Activated T-helper 17 cell treated with anti-CD3 and anti-CD28 coated beads, Interleukin-2, amount 50 U/mL, for 72 hours (primary cell): ENCODE results near the gene USP6NL. TPM values are rescaled to one million over a fixed set of nuclear protein-coding genes. Genes with fewer than 3 reads are reported as not detected.

Source experiments
- ATAC-seq: fragments of 150-1000 bp; cut with Tn5 transposase; replicated peaks from 2 replicates; pipeline ENCODE4 v1.10.0; 2021; ENCODE audit warnings: mild to moderate bottlenecking, moderate library complexity
- H3K27ac Mint-ChIP-seq: one replicate; pipeline ENCODE4 v1.8.0; 2022; ENCODE audit warnings: mixed read lengths
- H3K27me3 Mint-ChIP-seq: one replicate; pipeline ENCODE4 v1.8.0; 2022; ENCODE audit warnings: mixed read lengths
- H3K36me3 Mint-ChIP-seq: one replicate; pipeline ENCODE4 v1.8.0; 2022; ENCODE audit warnings: low read depth, mild to moderate bottlenecking, mixed read lengths
- H3K4me1 Mint-ChIP-seq: one replicate; pipeline ENCODE4 v1.8.0; 2022; ENCODE audit warnings: mixed read lengths
- H3K4me3 Mint-ChIP-seq: one replicate; pipeline ENCODE4 v1.8.0; 2022; ENCODE audit warnings: mild to moderate bottlenecking, mixed read lengths
- H3K9me3 Mint-ChIP-seq: one replicate; pipeline ENCODE4 v1.8.0; 2022; ENCODE audit warnings: mixed read lengths
- total RNA-seq, 2 donors: library from RNA; stranded (reverse); gene quantifications; one replicate each; pipeline ENCODE4 v1.2.3, GENCODE V29; 2022

The USP6NL gene
- total RNA-seq, 2 donors from 2014 or later: 0.74 to 1.7 TPM

DNA sequence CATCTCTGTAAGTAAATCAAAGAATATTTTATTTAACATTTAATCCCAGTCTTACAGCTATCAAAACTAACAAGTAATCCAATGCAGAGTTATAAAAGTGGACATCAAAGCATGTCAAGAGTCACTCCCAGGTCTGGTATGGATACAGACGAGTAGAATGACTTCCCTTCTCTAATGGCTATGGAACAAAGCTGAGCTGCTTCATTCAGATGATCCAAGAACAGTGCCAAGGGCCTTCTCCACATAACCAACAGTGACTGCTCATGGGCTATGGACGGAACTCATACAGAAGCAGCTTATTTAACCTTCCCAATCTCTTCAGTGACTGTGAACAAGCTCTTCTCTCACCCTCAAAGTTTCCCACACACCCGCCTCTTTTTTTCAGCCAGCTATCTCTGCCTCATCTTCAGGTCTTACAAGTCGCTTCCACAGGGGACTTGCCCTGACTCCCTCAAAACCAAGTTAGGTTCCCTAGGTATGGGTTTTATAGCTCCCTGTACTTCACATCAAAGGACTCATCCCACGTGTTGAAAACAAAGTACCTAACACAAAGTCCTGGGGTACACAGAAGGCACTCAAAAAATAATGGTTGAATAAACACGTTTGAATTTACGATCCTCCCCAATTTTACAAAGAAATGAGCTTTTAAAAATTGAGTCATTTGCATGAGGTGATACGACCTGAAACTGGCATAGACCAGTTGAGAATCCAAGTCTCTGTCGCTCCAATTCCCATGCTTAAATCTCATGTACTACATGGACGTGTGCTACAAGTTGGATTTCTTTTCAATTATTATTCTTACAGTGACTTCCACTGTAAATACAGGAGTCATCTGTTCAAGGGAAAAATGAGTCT, 3.1 kb downstream of the USP6NL start:
- Mint-ChIP-seq H3K36me3 (no peaks in the 10 kb centered on the region), H3K27ac (no peak overlapping the region), H3K9me3 (no peaks in the 10 kb centered on the region), H3K4me1 (peaks cover 5% of the 10 kb centered on the region), H3K27me3 (peaks cover 3% of the 10 kb centered on the region), H3K4me3 (peak overlapping the region; percentile 12)
- ATAC-seq: no peak

DNA sequence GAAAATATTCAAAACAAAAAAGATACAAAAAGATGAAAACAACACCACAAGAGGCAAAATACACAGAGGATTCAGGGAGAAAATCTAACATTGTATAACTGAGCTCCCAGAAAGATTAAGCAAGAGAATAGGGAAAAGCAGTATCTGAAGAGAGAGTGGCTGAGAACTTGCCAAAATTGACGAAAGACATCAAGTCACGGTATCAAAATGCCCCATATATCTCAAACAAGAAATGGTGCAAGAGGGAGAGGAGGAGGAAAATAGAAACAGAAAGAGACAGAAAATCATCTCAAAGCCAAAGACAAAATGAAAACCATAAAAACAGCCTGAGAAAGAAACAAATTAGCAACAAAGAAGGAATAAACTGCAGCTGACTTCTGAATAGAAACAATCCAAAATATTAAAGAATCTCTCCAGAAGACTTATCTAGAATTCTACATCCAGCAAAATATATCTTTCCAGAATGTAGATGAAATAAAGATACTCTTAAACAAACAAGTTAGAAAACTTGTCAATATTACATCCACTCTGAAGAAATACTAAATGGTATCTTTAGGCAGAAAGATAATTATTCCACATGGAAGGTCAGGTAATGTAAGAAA, 5.5 kb downstream of the USP6NL start:
- no peaks in the 10 kb centered on the region for H3K9me3 Mint-ChIP-seq
- ATAC-seq: no peak
- no peak overlapping the region for H3K27ac Mint-ChIP-seq
- H3K4me3 Mint-ChIP-seq: peak overlapping the region; percentile 2
- H3K27me3 Mint-ChIP-seq: peaks cover 3% of the 10 kb centered on the region
- H3K36me3 Mint-ChIP-seq: no peaks in the 10 kb centered on the region
- peaks cover 9% of the 10 kb centered on the region for H3K4me1 Mint-ChIP-seq

DNA sequence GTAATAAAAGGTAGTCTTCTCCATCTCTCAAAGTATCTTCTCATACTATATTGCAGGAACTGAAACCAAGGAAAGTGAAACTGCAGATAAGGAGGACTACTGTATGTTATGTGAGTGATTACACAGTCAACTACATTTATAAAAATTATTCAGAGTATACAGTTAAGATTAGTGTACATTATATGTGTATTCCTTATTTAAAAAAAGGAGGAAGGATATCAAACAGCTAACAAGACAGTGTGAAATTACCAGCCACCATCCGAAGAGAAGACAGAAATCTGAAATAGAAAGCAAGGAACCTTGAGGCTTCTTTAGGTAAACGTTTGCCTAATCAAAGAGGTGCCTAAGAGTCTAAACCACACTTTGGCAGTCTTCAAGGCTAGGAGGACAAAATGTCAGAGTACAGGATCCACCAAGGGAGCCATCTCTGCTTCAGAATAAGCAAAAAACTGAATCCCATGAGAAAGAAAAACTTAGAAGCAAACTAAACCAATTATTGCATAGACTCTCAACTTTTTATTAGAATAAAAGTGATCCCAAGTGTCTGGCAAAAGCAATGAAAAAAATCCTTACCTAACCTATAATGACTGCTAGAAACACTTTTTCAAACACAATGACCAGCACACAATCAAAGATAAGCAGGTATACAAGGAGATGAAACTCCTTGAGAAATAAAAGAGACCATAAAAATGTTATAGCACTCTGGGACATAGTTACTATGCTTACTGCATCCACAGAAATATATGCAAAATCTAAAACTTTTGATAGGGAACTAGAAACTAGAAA, 6.4 kb downstream of the USP6NL start:
- peaks cover 3% of the 10 kb centered on the region for H3K27me3 Mint-ChIP-seq
- peaks cover 9% of the 10 kb centered on the region for H3K4me1 Mint-ChIP-seq
- ATAC-seq: no peak

GRCh38 chr10:11603741-11604140, 7.7 kb downstream of the USP6NL start:
- ATAC-seq: no peak
- Mint-ChIP-seq H3K4me1 (peaks cover 8% of the 10 kb centered on the region), H3K36me3 (no peaks in the 10 kb centered on the region), H3K4me3 (peak overlapping the region; percentile 2), H3K9me3 (no peaks in the 10 kb centered on the region), H3K27me3 (peaks cover 2% of the 10 kb centered on the region), H3K27ac (no peak overlapping the region)

More for the DNA sequence above, 6.4 kb downstream of the USP6NL start:
- H3K9me3 Mint-ChIP-seq: no peaks in the 10 kb centered on the region
- H3K4me3 Mint-ChIP-seq: peak overlapping the region; percentile 2
- no peak overlapping the region for H3K27ac Mint-ChIP-seq
- no peaks in the 10 kb centered on the region for H3K36me3 Mint-ChIP-seq

DNA sequence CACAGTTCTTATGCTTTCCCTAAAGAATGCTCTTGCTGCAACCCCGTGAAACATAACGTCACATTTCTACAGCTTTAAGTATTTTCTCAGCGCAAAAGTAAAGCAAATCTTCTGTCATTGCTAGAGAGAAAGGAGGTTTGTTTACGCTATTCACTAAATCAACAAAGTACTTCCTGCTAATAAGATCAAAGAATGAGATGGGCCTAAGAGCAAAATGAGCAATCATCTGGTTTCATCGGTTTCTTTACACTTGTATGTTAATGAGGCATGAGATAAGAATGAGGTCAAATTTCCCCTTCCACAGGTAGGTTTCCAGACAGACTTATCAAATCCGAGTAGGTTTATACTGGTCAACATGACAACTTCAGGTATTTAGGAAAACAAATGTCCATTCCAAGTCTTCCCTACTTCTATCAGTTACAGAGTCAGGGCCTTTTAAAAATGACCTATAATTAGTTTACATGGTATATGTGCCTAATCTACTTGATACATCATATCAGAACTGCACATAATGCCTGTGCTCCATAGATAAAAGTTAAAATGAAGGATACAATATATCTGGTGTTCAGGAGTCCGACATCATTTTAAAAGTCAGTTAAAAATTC, 8.4 kb downstream of the USP6NL start:
- peak; percentile 80 for ATAC-seq
- H3K36me3 Mint-ChIP-seq: no peaks in the 10 kb centered on the region
- H3K4me3 Mint-ChIP-seq: peak overlapping the region; percentile 8
- no peaks in the 10 kb centered on the region for H3K9me3 Mint-ChIP-seq
- no peak overlapping the region for H3K27ac Mint-ChIP-seq
- no peaks in the 10 kb centered on the region for H3K27me3 Mint-ChIP-seq
- H3K4me1 Mint-ChIP-seq: peaks cover 3% of the 10 kb centered on the region

- H3K9me3 Mint-ChIP-seq: no peaks in the 10 kb centered on the region
- peak overlapping the region; percentile 8 for H3K4me3 Mint-ChIP-seq
- no peaks in the 10 kb centered on the region for H3K27me3 Mint-ChIP-seq
- H3K27ac Mint-ChIP-seq: no peak overlapping the region
- ATAC-seq: peak; percentile 71
- peaks cover 3% of the 10 kb centered on the region for H3K4me1 Mint-ChIP-seq
- no peaks in the 10 kb centered on the region for H3K36me3 Mint-ChIP-seq
These were observed 9.1 kb downstream of the USP6NL start for GRCh38 chr10:11602358-11602757.

DNA sequence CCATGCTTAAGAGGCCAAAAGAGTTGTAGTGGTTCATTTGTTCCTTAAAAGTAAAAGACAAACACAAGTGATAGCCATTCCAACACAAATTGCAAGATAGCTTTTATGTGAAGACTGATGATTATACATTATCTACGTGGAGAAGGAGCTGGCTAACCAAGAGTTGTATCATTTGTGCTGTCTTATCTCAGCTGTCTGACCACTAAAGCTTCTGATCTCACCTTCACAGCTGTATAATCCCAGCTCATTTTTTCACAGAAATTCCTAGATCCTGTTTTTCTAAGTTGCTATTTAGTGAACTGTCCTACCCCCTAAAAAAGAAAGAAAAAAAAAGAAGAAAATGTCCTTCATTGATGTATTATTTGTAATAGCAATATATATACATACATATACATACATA, 9.8 kb downstream of the USP6NL start:
- Mint-ChIP-seq H3K36me3 (no peaks in the 10 kb centered on the region), H3K4me1 (peaks cover 3% of the 10 kb centered on the region), H3K9me3 (no peaks in the 10 kb centered on the region), H3K4me3 (no peak overlapping the region), H3K27ac (no peak overlapping the region), H3K27me3 (no peaks in the 10 kb centered on the region)
- ATAC-seq: no peak

- Mint-ChIP-seq H3K9me3 (no peaks in the 10 kb centered on the region), H3K4me3 (no peak overlapping the region), H3K4me1 (peaks cover 3% of the 10 kb centered on the region)
These were observed 11.2 kb downstream of the USP6NL start for GRCh38 chr10:11600280-11600679.

DNA sequence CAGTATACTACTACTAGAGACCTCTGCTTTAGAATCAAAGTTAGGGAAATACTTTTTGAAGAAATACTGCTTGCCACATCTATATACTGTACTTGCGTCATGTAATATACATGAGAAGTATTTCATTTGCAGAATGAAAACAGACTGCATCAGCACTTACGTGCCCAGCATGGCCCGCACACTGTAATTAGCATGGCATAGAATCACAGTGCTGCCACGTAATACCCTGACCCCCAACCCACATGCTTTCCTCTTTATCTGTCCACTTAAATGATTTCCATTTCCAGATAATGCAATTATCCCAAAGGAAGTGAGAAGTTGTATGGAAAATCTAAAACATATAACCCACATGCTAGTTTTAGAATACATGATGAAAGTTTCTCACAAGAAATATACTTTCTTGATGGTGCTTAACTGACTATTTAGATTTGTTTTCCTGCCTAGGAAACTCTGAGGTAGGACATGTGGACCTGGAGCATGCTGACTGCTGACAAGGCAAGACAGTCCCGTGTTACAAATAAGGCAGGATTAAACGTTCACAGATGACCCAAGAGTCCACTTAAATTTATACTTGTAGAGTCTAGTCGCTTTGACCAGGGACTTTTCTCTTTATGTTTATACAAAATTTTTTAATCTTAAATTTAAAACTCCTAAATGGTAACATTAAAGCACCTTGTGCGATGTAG, 12.6 kb downstream of the USP6NL start:
- no peak for ATAC-seq
- no peaks in the 10 kb centered on the region for H3K9me3 Mint-ChIP-seq
- H3K27me3 Mint-ChIP-seq: no peaks in the 10 kb centered on the region
- peaks cover 3% of the 10 kb centered on the region for H3K4me1 Mint-ChIP-seq
- H3K27ac Mint-ChIP-seq: no peak overlapping the region
- H3K4me3 Mint-ChIP-seq: no peak overlapping the region
- no peaks in the 10 kb centered on the region for H3K36me3 Mint-ChIP-seq

More at GRCh38 chr10:11600280-11600679, 11.2 kb downstream of the USP6NL start:
- no peak for ATAC-seq
- Mint-ChIP-seq H3K27me3 (no peaks in the 10 kb centered on the region), H3K27ac (no peak overlapping the region), H3K36me3 (no peaks in the 10 kb centered on the region)

GRCh38 chr10:11597470-11597869, 14.0 kb downstream of the USP6NL start:
- no peak overlapping the region for H3K4me3 Mint-ChIP-seq
- no peak for ATAC-seq
- no peaks in the 10 kb centered on the region for H3K9me3 Mint-ChIP-seq
- no peak overlapping the region for H3K27ac Mint-ChIP-seq
- H3K27me3 Mint-ChIP-seq: no peaks in the 10 kb centered on the region
- H3K4me1 Mint-ChIP-seq: no peaks in the 10 kb centered on the region
- no peaks in the 10 kb centered on the region for H3K36me3 Mint-ChIP-seq

DNA sequence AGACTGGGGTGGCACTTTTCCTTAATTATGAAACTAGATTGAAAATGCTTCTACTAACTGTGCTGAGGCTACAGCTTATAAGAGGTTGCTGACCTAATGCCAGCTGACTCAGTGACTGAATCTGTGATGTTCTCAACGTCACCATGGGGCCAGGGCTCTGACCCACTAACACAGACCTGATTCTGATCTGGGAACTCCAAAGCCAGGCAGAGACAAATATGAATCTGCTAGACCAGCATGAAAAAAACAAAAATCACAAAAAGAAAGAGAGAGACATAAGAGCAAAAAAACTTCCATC, 16.1 kb downstream of the USP6NL start:
- H3K27me3 Mint-ChIP-seq: no peaks in the 10 kb centered on the region
- H3K27ac Mint-ChIP-seq: no peak overlapping the region

GRCh38 chr10:11594589-11595394, 16.7 kb downstream of the USP6NL start:
- no peaks in the 10 kb centered on the region for H3K4me1 Mint-ChIP-seq
- no peaks in the 10 kb centered on the region for H3K27me3 Mint-ChIP-seq
- no peak overlapping the region for H3K27ac Mint-ChIP-seq
- ATAC-seq: no peak
- no peaks in the 10 kb centered on the region for H3K9me3 Mint-ChIP-seq
- no peaks in the 10 kb centered on the region for H3K36me3 Mint-ChIP-seq
- H3K4me3 Mint-ChIP-seq: no peak overlapping the region

More for the DNA sequence above, 16.1 kb downstream of the USP6NL start:
- ATAC-seq: peak; percentile 32
- no peaks in the 10 kb centered on the region for H3K36me3 Mint-ChIP-seq
- H3K9me3 Mint-ChIP-seq: no peaks in the 10 kb centered on the region
- H3K4me3 Mint-ChIP-seq: no peak overlapping the region
- H3K4me1 Mint-ChIP-seq: no peaks in the 10 kb centered on the region

- no peak overlapping the region for H3K27ac Mint-ChIP-seq
- H3K4me1 Mint-ChIP-seq: no peaks in the 10 kb centered on the region
- H3K27me3 Mint-ChIP-seq: no peaks in the 10 kb centered on the region
- no peak overlapping the region for H3K4me3 Mint-ChIP-seq
- ATAC-seq: no peak
- H3K36me3 Mint-ChIP-seq: no peaks in the 10 kb centered on the region
- H3K9me3 Mint-ChIP-seq: no peaks in the 10 kb centered on the region
These were observed 17.8 kb downstream of the USP6NL start for GRCh38 chr10:11593612-11594011.
